Pulmonary artery endothelial cell (primary cell): ENCODE results near the gene IGF2R. TPM values are rescaled to one million over a fixed set of nuclear protein-coding genes. Genes with fewer than 3 reads are reported as not detected.

Experiments used
- DNase-seq: peaks from one replicate; pipeline ENCODE4 v3.0.0-alpha.2; 2011; ENCODE audit warnings: low read depth, low spot score
- total RNA-seq: library from RNA; depleted of rRNA; stranded (reverse); fragments of >200 nt; gene quantifications from 2 replicates; pipeline ENCODE4 v1.2.3, GENCODE V29; 2014

IGF2R gene
- total RNA-seq, 1 donor from 2014 or later = 63.2 TPM

DNA sequence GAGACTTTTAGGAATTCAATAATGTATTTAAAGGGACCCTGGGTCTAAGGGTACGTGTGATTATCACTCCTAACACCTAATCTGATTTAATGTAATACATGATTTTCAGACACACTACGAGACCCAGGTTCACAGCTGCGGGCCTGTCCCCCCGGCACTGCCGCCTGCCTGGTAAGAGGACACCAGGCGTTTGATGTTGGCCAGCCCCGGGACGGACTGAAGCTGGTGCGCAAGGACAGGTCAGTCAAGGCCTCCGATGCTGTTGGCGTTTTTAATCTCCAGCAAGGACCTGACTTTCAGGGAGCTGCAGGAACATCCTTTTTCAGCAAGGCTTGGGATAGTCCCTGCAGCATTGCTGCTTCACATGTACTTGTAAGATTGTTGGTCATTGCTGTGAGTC, 58.2 kb downstream of the IGF2R start:
- no peak for DNase-seq

DNA sequence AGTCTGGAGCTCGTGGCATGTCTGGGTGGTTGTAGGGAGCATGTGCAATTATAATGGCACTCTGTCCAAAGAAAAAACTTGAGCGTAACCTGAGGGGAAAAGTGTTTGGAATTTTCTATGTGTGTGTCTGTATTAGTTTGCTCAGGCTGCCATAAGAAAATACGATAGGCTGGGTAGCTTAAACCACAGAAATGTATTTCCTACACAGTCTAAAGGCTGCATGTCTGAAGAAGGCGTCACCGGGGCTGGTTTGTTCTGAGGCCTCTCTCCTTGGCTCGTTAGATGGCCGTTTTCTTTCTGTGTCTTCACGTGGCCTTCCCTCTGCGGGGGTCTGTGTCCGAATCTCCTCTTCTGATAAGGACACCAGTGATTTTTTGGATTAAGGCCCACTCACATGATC, 59.0 kb downstream of the IGF2R start:
- no peak for DNase-seq

DNA sequence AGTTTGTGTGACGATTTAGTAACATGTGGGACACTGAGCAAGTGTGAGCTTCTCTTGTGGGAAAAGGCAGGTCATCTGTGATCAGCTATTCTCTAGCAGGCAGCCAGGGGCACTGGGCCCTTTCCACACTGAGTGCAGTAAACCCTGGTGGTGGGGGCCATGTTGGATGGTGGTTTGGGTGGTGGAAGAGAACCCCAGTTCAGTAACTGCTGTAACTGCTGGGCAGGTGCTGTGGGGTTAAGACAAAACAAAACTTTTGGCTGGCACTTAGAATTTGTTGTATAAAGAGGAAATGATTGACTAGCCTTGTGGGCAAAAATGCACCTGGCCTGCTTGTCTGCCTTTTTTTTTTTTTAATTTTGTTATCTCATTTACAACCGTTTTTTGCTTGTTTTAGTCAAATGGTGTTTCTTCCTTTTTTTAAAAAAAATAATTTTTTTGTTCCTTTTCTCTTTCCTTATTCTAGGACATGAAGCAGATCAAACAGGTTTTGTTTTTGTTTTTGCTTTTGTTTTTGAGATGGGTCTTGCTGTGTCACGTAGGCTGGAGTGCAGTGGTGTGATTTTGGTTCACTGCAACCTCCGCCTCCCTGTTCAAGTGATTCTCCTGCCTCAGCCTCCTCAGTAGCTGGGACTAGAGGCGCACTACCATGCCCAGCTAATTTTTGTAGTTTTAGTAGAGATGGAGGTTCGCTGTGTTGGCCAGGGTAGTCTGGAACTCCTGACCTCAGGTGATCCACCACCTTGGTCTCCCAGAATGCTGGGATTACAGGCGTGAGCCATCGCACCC, 59.8 kb downstream of the IGF2R start:
- DNase-seq = no peak

DNA sequence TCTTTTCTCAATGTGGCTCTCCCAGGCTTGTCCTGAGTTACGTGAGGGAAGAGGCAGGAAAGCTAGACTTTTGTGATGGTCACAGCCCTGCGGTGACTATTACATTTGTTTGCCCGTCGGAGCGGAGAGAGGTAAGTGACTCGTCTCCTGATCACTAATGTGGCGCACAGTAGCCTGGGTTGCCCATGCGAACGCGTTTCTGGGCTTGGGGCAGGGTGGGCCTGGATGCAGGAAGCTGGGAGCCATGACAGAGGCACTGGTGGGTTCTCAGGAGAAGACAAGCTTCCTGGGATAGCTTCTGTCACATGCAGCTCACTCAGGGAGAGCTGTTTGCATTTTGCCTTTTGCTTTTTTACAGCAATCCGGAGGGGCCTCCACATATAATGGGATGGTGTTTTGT, 60.6 kb downstream of the IGF2R start:
- no peak for DNase-seq

DNA sequence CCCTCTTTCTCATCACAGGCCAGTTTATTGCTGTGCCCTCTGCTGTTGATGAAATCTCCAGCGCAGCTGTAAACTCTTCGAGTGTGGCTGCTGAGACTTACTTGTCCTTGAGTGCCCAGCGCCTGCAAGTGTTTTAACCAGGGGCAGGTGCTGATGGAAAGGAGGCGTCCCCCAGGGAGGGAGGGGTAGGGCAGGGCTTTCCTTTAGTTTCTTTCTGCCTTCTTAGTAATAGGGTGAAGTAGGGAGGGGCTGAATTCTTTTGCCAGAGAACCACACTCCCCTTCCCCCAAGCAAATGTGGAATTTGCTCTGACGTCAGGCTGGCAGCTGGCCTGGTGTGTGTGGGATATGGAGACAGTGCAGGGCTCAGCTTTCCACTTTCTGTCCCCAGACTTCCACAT, 61.2 kb downstream of the IGF2R start:
- DNase-seq = no peak

DNA sequence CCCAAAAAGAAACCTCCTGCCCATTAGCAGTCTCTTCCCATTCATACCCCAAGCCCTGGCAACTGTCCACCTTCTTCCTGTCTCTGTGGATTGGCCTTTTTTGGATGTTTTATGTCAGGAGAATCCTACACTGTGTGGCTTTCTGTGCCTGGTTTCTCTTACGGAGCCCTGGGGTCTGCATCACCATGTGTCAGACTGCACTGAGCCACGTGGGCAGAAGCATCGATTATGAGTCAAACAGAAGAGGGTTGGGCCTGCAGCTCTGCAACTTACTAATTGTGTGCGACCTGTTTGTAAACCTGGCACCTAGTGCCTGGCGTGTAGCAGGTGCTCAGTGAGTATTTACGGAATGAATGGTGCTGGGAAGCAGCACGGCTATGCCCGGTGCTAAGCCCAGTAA, 62.6 kb downstream of the IGF2R start:
- DNase-seq = no peak

DNA sequence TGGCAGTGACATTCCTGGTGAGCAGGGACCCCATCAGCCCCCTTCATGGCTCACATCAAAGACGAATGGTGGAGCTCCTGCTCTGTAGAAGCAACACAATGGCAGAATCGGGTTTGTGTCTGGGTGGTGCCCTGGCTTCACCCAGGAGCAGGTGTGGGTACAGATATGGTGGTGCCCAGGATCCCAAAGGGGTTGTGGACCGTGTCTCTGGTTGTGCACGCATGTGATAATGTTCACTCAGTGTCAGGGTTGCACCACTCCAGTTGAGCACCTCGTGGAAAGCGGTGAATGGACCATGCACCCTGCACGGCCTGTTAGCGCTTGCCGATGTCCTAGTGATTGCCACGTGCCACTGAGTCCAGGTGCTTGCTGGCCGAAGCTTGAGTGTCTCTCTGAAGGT, 63.0 kb downstream of the IGF2R start:
- DNase-seq = no peak

DNA sequence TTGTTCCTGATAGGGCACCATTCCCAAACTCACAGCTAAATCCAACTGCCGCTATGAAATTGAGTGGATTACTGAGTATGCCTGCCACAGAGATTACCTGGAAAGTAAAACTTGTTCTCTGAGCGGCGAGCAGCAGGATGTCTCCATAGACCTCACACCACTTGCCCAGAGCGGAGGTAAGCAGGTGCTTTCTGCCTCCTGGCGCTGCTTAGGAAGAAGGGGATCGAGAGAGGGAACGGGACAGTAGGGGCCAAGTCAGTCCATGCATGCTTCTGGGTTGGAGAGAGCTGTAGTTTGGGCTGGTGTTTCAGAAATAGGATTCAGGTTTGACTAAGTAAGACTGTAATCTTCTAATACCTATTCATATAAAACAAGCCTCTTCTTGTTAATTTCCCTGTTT, 63.7 kb downstream of the IGF2R start:
- no peak for DNase-seq

DNA sequence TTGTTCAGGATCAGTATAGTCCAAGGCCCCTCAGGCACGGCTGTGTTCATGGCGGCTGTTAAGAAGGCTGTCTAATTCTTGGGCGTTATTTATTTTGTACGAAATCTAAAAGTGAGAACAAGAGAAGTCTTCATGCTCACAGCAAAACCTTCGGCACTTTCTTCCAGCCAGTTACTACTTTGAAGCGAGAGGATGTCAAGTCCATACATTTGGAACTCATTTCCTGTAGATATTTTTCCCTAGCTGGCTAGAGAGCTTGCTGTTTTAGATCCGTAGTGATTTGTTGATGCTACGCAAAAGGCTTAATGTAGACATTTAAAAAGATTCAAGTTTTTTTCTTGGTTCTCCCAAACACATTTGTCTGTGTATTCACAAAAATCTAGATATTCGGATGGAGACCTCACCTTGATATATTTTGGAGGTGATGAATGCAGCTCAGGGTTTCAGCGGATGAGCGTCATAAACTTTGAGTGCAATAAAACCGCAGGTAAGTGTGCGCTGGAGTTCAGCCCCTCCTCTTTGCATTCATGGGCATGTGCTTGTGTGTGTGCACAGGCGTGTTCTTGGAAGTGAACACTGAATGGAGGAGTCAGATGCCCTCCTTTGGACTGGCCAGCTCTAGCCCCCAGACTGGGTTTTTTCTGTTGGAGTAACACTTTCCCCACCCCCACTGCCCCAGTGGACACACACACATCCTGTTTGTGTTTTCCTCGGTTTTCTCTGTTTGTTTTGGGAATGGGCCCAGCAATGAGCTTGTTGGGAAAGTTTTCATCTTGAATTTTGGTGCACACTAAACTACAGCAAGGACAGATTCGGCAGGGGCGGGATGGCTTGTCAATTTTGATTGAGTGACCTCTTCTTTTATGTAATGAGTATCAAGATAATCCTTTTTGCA, 65.4 kb downstream of the IGF2R start:
- no peak for DNase-seq

DNA sequence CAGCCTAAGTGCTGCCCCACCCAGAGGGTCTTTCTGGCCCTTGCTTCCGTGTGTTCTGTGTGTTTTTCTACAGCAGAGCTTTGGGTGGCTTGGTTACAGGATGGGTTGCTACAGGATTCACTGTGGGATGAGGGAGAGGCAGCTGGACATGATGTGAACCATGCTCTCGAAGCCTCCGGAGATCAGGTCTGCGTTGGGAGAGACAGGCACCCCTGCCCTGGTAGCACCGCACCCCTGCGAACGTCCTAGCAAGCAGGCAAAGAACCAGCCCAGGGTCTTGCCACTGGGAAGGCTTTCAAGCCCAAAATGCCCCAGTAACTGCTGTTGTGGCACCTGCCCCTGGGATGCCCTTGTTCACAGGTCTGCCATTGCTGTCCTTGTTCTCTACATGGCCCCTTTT, 66.4 kb downstream of the IGF2R start:
- DNase-seq = no peak

DNA sequence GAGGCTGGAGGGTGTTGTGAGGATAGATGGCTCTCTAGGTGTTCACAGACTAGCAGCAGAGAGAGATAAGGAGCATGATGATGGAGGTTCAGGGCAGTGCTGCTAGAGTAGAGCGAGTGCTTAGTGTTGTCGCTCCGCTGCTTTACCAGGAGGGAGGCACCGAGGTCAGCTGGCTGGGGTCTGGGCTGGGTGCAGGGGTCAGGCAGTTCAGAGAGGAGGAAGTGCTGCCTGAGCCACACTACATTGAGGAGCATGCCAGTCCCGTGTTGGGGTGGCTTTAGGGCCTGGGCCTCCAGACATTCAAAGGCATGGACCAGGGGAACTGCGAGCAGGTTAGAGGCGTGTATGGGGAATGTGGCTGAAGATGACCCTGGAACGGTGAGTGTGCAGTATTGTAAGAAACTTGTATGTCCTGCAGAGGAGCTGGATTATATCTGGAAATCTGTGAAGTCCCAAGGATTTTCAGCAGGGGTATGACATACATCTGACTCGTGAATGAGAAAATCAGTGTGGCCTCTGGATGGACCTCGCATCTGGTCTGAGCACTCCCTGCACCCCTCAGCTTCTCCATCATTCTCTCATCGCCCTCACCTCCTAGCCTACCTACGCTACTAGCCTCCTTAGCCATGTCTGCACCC, 66.9 kb downstream of the IGF2R start:
- DNase-seq = no peak

DNA sequence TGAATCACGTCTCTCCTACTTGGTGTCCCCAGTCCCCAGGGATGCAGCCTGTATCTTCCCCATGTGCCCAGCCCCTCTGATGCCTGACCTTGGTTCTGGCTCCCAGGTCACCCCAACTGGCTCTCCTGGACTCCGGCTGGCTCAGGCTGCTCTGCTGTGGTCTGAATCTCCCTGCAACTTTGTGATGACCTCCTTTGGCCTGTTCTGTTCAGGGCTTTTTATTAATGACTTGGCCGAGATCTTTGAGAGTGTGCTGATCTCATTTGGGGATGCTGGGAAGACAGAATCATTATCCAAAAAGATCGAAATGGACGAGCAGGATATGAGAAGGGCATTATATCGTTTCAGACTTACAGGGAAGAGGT, 67.4 kb downstream of the IGF2R start:
- DNase-seq = no peak

DNA sequence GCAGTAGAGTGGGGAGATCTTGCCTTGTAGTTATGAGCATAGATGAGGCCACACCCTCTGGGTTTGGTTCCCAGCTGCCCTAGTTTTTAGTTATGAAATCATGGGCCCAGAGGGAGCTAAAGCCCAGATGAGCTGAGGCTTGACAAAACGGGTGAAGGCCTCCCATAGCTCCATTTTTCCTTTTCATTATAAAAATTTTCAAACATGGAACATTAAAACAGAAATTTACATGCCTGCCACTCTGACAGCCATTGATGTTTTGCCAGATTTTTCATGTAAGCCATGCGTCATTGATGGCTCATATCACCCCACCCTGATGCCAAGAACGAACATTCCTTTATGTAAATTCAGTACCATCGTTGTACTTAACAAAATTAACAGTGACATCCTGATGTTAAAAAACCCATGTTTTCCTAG, 67.9 kb downstream of the IGF2R start:
- DNase-seq = no peak

DNA sequence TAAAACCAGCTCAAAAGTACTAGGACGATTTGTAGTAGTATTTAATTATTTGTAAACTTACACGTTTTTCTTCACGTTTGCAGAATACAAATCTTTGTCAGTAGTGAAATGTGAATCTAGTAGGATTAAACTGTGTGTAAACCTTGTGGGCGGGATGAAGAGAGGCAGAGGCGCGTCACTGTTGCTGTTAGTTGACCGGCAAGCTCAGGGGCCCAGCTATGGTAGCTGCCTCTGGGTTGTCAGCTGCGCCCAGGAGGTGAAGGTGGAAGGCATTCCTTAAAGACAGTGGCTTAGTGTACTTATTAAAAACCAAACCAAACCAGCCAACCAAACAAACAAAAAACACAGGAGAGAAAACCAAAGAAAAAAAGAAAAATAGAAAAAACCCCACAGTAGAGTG, 69.6 kb downstream of the IGF2R start:
- no peak for DNase-seq

DNA sequence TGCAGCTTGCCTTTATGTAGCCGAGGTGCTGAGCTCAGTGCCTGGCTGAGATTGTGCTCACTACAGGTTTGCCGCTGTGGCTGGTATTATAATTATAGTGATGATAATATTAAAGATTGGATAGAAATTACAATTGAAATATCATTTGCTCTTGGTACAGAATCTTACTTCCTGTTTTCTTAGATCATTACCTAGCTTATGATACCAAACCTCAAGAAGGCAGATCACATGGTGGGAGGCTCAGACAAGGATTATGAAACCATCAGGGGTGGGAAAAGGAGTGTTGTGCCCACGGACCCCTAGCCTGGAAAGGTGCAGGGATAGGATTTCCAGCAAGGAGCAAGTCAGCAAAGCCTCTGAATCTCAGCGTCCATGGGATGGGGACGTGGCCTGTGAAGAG, 70.6 kb downstream of the IGF2R start:
- no peak for DNase-seq

DNA sequence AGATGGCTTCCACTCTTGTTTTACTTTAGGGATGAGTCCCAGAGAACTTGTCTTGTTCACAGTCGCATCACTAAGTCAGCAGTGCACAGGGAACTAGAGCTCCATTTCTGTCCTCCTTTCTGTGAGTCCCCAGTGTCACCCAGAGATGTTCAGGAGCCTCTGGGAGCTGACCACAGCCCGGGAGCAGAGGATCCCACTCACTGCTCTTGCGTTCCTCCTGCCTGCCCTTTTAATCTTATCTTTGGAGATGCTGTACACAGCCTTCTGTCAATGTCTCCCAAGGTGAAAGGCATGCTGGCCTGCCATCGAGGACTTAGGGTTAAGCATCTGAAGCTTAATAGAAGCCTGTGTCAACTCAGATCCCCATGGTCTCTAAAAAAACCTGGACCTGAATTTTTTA, 71.2 kb downstream of the IGF2R start:
- DNase-seq = no peak

DNA sequence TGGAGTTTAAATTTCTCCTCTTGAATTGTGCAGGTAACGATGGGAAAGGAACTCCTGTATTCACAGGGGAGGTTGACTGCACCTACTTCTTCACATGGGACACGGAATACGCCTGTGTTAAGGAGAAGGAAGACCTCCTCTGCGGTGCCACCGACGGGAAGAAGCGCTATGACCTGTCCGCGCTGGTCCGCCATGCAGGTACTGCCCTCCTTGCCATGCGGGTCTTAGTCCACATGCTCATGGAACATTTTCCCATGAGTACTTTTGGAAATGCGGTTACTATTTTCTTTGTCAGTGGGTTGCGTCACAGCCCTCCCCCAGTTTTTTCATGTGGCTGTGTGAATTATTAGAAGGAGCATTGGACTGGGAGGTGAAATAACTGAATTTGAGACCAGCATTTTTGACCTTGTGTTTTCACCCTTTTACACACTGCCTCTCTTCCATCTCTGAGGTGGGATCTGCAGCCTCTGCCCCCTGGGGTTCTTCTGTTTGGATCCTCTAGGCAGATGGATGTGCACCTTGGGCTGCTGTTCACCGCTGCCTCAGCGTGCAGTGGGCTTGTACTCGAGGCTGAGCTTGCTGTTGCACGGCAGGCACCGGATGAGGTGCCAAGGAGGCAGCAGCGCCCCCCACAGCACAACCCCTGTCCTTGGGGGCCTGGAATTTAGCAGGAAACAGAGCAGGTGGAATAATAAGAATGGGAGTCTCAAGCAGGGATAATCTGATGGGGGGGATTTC, 71.8 kb downstream of the IGF2R start:
- no peak for DNase-seq

DNA sequence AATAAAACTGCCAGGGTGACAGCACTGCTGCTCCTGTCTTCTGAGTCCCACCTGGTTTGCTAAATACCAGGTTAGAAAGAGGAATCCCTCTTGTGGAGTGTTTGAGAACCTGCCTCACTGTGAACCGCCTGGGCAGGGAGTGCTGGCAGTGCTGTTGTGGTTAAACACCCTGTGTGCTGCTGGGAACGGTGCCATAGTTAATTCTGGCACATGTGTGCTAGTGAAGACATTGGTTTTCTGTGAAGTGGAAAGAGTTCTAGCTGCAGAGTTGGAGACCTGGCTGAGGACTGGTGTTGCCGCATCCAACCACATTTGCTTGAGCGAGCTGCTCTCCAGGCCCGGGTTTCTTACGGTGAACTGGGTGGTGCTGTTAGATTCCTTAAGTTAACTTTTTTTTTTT, 72.7 kb downstream of the IGF2R start:
- DNase-seq = no peak

DNA sequence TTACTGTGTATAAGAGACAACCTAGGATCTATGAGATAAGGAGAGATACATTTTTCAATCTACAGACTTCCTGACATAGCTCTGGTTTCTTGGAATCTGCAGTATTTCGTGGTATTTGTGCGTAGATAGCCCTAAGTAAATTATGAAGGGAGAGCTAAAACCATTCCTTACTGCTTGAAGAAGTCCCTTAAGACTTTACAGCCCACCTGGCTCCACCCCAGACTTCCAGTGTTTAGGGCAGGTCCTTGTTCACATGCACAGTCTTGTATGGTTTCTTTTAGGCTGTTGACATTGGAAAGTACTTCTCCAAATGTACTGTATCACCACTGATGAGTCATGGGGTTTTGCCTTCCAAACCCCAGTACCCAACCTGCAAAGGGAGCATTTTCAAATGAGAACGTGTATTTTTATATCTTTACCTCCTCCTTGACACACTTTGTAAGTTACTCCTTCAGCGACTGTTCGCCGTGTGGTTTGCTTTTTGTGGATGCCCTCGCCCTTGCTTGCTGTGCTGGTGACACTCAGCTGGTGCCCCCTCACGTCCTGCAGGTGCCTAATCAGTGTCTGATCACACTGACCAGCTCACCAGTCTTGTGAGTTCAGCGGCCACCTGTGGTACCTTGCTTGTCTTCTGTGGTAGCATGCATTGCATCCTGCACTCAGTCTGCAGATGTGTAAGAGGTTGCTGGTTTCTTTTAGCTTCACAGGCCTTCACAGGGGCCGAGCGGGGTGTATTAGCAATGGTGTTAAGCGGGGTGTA, 73.3 kb downstream of the IGF2R start:
- no peak for DNase-seq

DNA sequence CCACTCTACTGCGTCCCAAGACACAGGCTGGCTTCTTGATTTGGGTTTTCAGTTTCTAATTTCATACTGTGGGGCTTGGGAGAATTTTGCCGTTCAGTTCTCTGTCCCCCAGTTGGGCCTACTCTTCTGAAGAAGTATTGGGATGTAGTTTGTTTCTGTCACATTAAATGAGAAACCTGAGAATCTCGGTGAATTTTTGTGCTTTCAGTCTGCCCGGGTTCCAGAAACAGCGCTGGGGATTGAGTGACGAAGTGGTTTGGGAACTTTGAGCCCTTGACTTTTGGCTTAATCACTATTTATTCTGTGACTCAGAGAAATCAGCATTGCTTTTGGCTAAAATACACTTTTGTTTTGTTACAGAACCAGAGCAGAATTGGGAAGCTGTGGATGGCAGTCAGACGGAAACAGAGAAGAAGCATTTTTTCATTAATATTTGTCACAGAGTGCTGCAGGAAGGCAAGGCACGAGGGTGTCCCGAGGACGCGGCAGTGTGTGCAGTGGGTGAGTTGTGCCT, 74.0 kb downstream of the IGF2R start:
- no peak for DNase-seq

DNA sequence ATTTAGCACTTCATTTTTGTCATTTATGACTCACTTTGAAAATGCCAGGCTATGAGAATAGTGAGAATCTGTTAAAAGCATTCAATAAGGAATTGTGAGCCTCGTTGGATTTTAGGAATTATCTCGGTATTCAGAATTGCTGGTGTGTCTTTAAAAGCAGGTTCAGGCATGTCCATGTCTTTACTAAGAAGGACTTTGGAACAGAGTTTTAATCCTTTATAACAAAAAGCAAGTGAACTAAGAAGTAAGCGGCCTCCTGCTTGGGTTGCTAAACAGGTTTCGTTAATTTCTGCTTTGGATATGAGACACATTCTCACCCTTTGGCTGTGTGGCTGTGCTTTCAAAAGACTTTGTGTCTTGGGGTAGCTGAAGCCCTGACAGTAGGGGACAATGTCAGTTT, 74.9 kb downstream of the IGF2R start:
- DNase-seq = no peak
